ENCODE measurements around the gene SEMA3D.

- TF ChIP-seq POLR2A (IDR thresholded peaks at IDR 0.05; ENCODE audit: low read depth, low read length) (peak; percentile 62), POLR2AphosphoS5 (IDR thresholded peaks at IDR 0.05; ENCODE audit: insufficient read depth, low read depth, low read length) (peak; percentile 29), GATA2 (IDR thresholded peaks at IDR 0.05; ENCODE audit: insufficient read depth, insufficient read length, low read depth, low read length) (peak; percentile 94), EZH2 (IDR thresholded peaks at IDR 0.05; ENCODE audit: borderline replicate concordance, low read depth, low read length, severe bottlenecking) (no peak), FOS (IDR thresholded peaks at IDR 0.05; ENCODE audit: borderline replicate concordance, insufficient read depth, low read length) (peak; percentile 78)
- TF ChIP-seq, protein P1, sequence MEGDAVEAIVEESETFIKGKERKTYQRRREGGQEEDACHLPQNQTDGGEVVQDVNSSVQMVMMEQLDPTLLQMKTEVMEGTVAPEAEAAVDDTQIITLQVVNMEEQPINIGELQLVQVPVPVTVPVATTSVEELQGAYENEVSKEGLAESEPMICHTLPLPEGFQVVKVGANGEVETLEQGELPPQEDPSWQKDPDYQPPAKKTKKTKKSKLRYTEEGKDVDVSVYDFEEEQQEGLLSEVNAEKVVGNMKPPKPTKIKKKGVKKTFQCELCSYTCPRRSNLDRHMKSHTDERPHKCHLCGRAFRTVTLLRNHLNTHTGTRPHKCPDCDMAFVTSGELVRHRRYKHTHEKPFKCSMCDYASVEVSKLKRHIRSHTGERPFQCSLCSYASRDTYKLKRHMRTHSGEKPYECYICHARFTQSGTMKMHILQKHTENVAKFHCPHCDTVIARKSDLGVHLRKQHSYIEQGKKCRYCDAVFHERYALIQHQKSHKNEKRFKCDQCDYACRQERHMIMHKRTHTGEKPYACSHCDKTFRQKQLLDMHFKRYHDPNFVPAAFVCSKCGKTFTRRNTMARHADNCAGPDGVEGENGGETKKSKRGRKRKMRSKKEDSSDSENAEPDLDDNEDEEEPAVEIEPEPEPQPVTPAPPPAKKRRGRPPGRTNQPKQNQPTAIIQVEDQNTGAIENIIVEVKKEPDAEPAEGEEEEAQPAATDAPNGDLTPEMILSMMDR (IDR thresholded peaks at IDR 0.05; ENCODE audit: extremely low read depth in 1 of 2, insufficient read depth in 1 of 2, low read depth in 1 of 2, low read length in 2 of 2), result no peak
- TF ChIP-seq, protein P2, sequence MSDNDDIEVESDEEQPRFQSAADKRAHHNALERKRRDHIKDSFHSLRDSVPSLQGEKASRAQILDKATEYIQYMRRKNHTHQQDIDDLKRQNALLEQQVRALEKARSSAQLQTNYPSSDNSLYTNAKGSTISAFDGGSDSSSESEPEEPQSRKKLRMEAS (IDR thresholded peaks at IDR 0.05; ENCODE audit: insufficient read depth, insufficient read length), result no peak
Observed at GRCh38 chr7:85135977-85136376, 50.9 kb downstream of the SEMA3D start.

Measured in endothelial cell of umbilical vein (primary cell).